HK-2 (cell line): ENCODE results near the gene GPR158.
A peak's percentile ranks its signal among the peaks of the same experiment; 100 is the strongest.
"Not testable (repeated sequence)": the region's sequence is repeated elsewhere in the genome, so short reads cannot be mapped to it uniquely, and the experiment has no call there.

Experiments
- DNase-seq: peaks from one replicate; pipeline ENCODE4 v3.0.0-alpha.2; 2018; ENCODE audit not compliant: unreplicated experiment

The GPR158 gene, protein sequence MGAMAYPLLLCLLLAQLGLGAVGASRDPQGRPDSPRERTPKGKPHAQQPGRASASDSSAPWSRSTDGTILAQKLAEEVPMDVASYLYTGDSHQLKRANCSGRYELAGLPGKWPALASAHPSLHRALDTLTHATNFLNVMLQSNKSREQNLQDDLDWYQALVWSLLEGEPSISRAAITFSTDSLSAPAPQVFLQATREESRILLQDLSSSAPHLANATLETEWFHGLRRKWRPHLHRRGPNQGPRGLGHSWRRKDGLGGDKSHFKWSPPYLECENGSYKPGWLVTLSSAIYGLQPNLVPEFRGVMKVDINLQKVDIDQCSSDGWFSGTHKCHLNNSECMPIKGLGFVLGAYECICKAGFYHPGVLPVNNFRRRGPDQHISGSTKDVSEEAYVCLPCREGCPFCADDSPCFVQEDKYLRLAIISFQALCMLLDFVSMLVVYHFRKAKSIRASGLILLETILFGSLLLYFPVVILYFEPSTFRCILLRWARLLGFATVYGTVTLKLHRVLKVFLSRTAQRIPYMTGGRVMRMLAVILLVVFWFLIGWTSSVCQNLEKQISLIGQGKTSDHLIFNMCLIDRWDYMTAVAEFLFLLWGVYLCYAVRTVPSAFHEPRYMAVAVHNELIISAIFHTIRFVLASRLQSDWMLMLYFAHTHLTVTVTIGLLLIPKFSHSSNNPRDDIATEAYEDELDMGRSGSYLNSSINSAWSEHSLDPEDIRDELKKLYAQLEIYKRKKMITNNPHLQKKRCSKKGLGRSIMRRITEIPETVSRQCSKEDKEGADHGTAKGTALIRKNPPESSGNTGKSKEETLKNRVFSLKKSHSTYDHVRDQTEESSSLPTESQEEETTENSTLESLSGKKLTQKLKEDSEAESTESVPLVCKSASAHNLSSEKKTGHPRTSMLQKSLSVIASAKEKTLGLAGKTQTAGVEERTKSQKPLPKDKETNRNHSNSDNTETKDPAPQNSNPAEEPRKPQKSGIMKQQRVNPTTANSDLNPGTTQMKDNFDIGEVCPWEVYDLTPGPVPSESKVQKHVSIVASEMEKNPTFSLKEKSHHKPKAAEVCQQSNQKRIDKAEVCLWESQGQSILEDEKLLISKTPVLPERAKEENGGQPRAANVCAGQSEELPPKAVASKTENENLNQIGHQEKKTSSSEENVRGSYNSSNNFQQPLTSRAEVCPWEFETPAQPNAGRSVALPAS (N-terminal part only)

DNA sequence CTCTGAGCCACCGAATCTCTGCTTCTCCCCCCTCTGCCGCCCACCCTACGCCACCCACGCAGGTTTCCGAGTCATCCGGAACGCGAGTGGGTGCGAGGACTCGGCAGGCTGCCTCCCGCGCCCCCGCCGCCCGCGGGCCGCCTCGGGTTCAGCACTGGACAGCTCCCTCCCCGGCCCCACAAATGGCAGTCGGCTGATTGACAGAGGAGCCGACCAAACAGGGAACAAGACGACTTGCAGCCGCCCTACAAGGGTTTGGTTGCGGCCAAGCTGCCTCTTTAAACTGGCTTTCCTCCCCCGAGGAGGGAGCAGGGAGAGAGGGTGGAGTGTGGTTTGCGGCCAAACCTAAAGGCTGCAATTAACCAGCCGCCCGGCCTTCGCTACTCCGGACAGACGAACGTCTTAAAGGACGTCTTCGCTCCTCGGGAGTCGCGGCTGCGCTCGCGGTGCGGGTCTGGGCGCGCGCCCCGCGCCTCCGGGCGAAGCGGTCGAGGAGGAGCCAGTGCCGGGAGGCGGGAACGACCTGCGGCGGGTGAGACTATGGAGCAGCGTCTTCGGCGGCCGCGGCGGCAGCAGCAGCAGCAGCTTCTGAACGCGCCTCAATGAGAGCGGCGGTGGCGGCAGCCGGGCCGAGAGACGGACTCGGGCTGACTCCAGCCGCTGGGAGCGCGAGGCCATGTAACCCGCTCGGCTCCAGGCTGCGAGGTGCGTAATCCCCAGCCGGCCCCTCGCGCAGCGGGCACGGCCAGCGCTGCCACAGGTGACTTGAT, at the start of gene GPR158:
TSS of gene GPR158 (plus strand) at position 541 of the 770 bp plus-strand sequence. CDS start 420 bp downstream, outside the sequence.
- peak; percentile 80 for DNase-seq

- no peak for DNase-seq
Measured at GRCh38 chr10:25125201-25125611, 49.6 kb upstream of the GPR158 start.

- no peak for DNase-seq
Measured at GRCh38 chr10:25129592-25129991, 45.2 kb upstream of the GPR158 start.

- DNase-seq: no peak
Measured at GRCh38 chr10:25130906-25131305, 43.9 kb upstream of the GPR158 start.

- no peak for DNase-seq
Measured at GRCh38 chr10:25142116-25142864, 32.5 kb upstream of the GPR158 start.

DNA sequence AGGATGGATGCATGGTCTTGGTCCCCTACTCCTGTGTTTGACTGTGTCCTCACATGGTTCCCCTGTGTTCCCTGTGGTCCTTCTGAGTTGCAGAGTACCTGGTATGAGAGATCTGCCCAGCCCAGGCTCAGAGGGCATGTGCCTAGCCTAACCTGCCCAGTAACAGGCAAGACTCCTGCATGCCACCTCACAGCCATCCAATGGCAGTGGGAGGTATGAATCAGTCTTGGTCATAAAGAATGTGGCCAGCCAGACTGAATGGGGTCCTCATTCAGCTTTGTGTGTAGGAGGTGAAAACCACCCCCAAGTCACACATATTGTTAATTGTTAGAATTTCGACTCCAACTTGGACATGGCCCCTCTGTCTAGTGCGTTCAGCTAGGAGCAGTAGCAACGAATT, 17.2 kb upstream of the GPR158 start:
- DNase-seq: no peak

GRCh38 chr10:25159591-25159990, 15.2 kb upstream of the GPR158 start:
- DNase-seq: no peak

GRCh38 chr10:25162391-25162790, 12.4 kb upstream of the GPR158 start:
- no peak for DNase-seq

GRCh38 chr10:25163464-25163863, 11.3 kb upstream of the GPR158 start:
- DNase-seq: not testable (repeated sequence)

DNA sequence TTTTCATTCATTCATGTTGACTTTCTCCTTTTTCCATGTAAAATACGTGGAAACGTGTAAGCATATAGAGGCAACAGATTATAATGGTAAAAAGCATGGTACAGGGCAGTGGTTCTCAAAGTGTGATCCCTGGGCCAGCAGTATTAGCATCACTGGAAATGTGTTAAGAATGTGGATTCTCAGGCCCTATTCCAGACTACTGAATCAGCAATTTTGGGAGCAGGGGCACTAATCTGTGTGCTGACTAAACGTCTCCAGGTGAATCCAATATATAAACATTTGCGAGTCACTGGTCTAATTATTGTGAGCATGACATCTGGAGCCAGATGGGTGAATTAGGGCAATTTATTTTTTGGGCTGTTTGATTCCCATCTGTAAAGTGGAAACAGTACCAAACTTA, 5.1 kb upstream of the GPR158 start:
- no peak for DNase-seq

- no peak for DNase-seq
Measured at GRCh38 chr10:25170627-25171026, 4.2 kb upstream of the GPR158 start.

GRCh38 chr10:25175527-25176420, 973 bp downstream of the GPR158 start:
- peak; percentile 4 for DNase-seq

DNA sequence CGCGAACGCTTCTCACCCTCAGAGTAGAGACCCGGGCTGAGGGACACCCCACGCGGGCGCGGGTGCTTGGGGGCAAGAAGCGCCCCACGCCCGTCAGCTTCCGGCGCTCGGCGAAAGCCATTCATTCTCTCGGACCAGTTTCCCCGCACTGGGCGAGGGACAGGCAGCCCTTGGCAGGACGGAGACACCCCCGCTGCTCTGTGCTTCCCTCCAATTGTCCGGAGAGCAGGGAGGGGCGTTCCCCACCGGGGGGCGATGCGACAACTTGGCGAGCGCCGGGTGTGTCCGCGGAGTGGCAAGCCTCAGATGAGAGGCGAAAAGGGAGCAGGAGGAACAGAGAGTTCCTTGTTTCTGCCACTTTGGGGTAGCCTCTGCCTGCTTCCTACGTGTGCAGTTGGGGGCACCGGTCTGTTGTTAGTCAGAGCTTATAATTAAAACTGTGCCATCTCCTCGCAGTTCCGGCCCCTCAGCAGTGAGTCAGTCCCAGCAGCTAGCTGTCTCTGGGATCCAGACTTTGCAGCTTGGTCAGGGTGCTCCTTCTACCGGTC, 1.7 kb downstream of the GPR158 start:
- no peak for DNase-seq

GRCh38 chr10:25177093-25177753, 2.4 kb downstream of the GPR158 start:
- no peak for DNase-seq

DNA sequence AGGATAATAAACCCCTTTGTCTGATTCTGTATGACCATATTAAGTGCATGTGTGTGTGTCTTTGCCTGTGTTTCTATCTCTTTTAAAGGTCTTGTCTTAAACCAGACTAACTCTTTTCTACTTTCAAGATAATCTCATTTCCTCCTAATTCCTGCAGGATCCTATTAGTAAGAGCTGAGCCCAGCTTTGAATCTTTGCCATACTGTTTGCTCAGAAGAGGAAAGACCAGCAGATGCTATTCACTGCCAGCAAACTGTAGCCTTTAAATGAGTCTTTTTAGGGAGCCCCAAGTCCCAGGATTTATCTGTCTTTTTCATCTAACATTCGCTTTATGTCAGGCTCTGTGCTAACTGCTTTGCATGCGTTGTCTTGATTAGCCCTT, 2.9 kb downstream of the GPR158 start:
- no peak for DNase-seq

DNA sequence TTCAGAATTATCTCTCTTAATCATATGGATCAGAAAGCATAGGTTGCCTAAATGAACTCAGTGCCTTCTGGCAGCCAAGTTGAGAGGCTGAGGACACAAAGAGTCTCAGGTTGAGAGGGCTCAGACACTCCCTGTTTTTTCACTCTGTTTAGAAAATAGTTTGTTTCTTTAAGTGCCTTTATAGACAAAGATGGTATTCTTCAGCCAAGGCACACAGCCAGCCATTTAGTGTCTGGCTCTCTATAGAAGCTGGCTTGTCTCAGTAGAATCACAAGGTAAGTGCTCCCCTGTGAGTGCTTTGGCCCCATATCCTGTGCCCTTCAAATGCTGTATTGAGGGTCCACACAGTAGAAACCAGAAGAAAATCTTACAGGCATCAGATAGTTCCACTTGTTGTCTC, 3.6 kb downstream of the GPR158 start:
- DNase-seq: no peak

GRCh38 chr10:25180801-25181200, 6.0 kb downstream of the GPR158 start:
- no peak for DNase-seq

DNA sequence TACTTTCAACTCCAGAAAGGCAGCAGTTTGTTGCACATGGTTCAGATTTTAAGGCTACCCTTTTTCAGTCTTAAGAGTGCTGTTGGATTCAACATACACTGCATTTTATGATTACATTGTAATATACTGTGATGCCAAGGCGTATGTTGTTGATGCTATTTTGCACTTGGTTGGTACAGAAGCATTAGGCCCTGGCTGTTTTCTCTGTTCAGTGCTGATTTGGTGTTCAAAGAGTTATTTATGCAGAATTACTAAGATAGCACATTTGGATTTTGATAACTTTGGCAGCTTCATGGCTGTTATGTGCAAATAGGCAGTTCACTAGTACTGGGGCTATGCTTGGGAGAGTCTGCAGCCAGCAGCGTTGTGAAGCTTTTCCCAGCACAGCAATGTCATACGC, 7.8 kb downstream of the GPR158 start:
- no peak for DNase-seq
